Activated T-cell treated with anti-CD3 and anti-CD28 coated beads for 4 hours (primary cell): ENCODE results near the gene CHCHD6.

Source experiments
- DNase-seq: peaks from one replicate; pipeline ENCODE4 v3.0.0-alpha.2; 2020

The CHCHD6 gene

GRCh38 chr3:126951561-126951960, 247.5 kb downstream of the CHCHD6 start:
- no peak for DNase-seq

GRCh38 chr3:126952261-126952982, 248.4 kb downstream of the CHCHD6 start:
- no peak for DNase-seq

- DNase-seq, result no peak
These were observed 249.1 kb downstream of the CHCHD6 start for GRCh38 chr3:126952983-126953660.

- DNase-seq, result no peak
These were observed 250.3 kb downstream of the CHCHD6 start for GRCh38 chr3:126954141-126954842.

GRCh38 chr3:126955004-126955790, 251.2 kb downstream of the CHCHD6 start:
- DNase-seq, result no peak

- no peak for DNase-seq
These were observed 252.3 kb downstream of the CHCHD6 start for GRCh38 chr3:126956361-126956760.

- DNase-seq, result no peak
These were observed 253.0 kb downstream of the CHCHD6 start for GRCh38 chr3:126956866-126957650.

GRCh38 chr3:126957776-126958637, 254.0 kb downstream of the CHCHD6 start:
- no peak for DNase-seq

GRCh38 chr3:126958638-126959085, 254.6 kb downstream of the CHCHD6 start:
- no peak for DNase-seq

- no peak for DNase-seq
These were observed 255.3 kb downstream of the CHCHD6 start for GRCh38 chr3:126959136-126959920.

GRCh38 chr3:126959921-126960603, 256.0 kb downstream of the CHCHD6 start:
- no peak for DNase-seq

GRCh38 chr3:126960604-126960995, 256.6 kb downstream of the CHCHD6 start:
- DNase-seq, result no peak

GRCh38 chr3:126961191-126961790, 257.3 kb downstream of the CHCHD6 start:
- DNase-seq, result no peak

GRCh38 chr3:126961791-126962461, 257.9 kb downstream of the CHCHD6 start:
- no peak for DNase-seq

GRCh38 chr3:126962756-126963155, 258.7 kb downstream of the CHCHD6 start:
- no peak for DNase-seq

- DNase-seq, result no peak
These were observed 259.5 kb downstream of the CHCHD6 start for GRCh38 chr3:126963261-126964190.

- DNase-seq, result no peak
These were observed 260.2 kb downstream of the CHCHD6 start for GRCh38 chr3:126964261-126964660.

GRCh38 chr3:126964950-126965349, 260.9 kb downstream of the CHCHD6 start:
- DNase-seq, result no peak
